Mesothelial cell of epicardium (in vitro differentiated cells): ENCODE results near the gene FEV. TPM values are rescaled to one million over a fixed set of nuclear protein-coding genes. Genes with fewer than 3 reads are reported as not detected.

ENCODE experiments used
- DNase-seq, 2 experiments: peaks; one replicate each; pipeline ENCODE4 v3.0.0; 2021; ENCODE audit warnings: low spot score in 2 of 2; ENCODE audit not compliant: unreplicated experiment in 2 of 2
- H3K27ac Mint-ChIP-seq: 2 replicates; pipeline ENCODE4 v1.8.0; 2021; ENCODE audit warnings: mixed read lengths
- H3K27me3 Mint-ChIP-seq: 2 replicates; pipeline ENCODE4 v1.8.0; 2021; ENCODE audit warnings: low read depth, mixed read lengths
- H3K36me3 Mint-ChIP-seq: 2 replicates; pipeline ENCODE4 v1.8.0; 2021; ENCODE audit warnings: mixed read lengths
- H3K4me1 Mint-ChIP-seq: 2 replicates; pipeline ENCODE4 v1.8.0; 2021; ENCODE audit warnings: mixed read lengths
- H3K4me3 Mint-ChIP-seq: 2 replicates; pipeline ENCODE4 v1.8.0; 2021; ENCODE audit warnings: mild to moderate bottlenecking, moderate library complexity, mixed read lengths
- H3K9me3 Mint-ChIP-seq: 2 replicates; pipeline ENCODE4 v1.8.0; 2021; ENCODE audit warnings: mixed read lengths
- CTCF ChIP-seq: fragments of 200-600 bp; sonication (generic); IDR thresholded peaks from one replicate; pipeline ENCODE4 v1.5.0; 2021; ENCODE audit warnings: antibody characterized with exemption; ENCODE audit not compliant: unreplicated experiment
- total RNA-seq: library from RNA; stranded (reverse); gene quantifications from 3 replicates; pipeline ENCODE4 v1.2.1, GENCODE V29; 2021

FEV gene
- total RNA-seq, 1 donor from 2014 or later: 0.29 TPM

GRCh38 chr2:219028996-219029828 is 44.2 kb upstream of the FEV start:
- Mint-ChIP-seq H3K36me3 (no peaks in the 10 kb centered on the region), H3K4me3 (no peak overlapping the region), H3K4me1 (peaks cover 3% of the 10 kb centered on the region), H3K27ac (no peak overlapping the region), H3K9me3 (no peaks in the 10 kb centered on the region), H3K27me3 (peaks cover 79% of the 10 kb centered on the region)
- no peak for DNase-seq
- TF ChIP-seq CTCF: no peak

GRCh38 chr2:219028141-219028540 is 43.2 kb upstream of the FEV start:
- no peak for DNase-seq
- H3K4me1 Mint-ChIP-seq: peaks cover 3% of the 10 kb centered on the region
- no peak overlapping the region for H3K27ac Mint-ChIP-seq
- H3K36me3 Mint-ChIP-seq: no peaks in the 10 kb centered on the region
- H3K27me3 Mint-ChIP-seq: peaks cover 71% of the 10 kb centered on the region
- no peak for TF ChIP-seq CTCF
- no peak overlapping the region for H3K4me3 Mint-ChIP-seq
- H3K9me3 Mint-ChIP-seq: no peaks in the 10 kb centered on the region

- DNase-seq: no peak
- Mint-ChIP-seq H3K36me3 (no peaks in the 10 kb centered on the region), H3K4me1 (peaks cover 3% of the 10 kb centered on the region), H3K27me3 (peaks cover 69% of the 10 kb centered on the region), H3K4me3 (no peak overlapping the region), H3K9me3 (no peaks in the 10 kb centered on the region), H3K27ac (no peak overlapping the region)
- no peak for TF ChIP-seq CTCF
Measured at GRCh38 chr2:219027511-219028055, 42.6 kb upstream of the FEV start.

GRCh38 chr2:219026946-219027345 is 42.0 kb upstream of the FEV start:
- Mint-ChIP-seq H3K27ac (no peak overlapping the region), H3K36me3 (no peaks in the 10 kb centered on the region), H3K4me1 (peaks cover 3% of the 10 kb centered on the region), H3K27me3 (peaks cover 63% of the 10 kb centered on the region), H3K4me3 (no peak overlapping the region), H3K9me3 (no peaks in the 10 kb centered on the region)
- no peak for TF ChIP-seq CTCF
- DNase-seq: no peak

GRCh38 chr2:219025637-219026585 is 40.9 kb upstream of the FEV start:
- TF ChIP-seq CTCF: no peak
- no peaks in the 10 kb centered on the region for H3K36me3 Mint-ChIP-seq
- peaks cover 57% of the 10 kb centered on the region for H3K27me3 Mint-ChIP-seq
- H3K27ac Mint-ChIP-seq: no peak overlapping the region
- DNase-seq: no peak
- H3K9me3 Mint-ChIP-seq: no peaks in the 10 kb centered on the region
- peaks cover 3% of the 10 kb centered on the region for H3K4me1 Mint-ChIP-seq
- H3K4me3 Mint-ChIP-seq: no peak overlapping the region
